ENCODE measurements around the gene MT1F. TPM values are rescaled to one million over a fixed set of nuclear protein-coding genes. Genes with fewer than 3 reads are reported as not detected.
"Not testable (repeated sequence)": the region's sequence is repeated elsewhere in the genome, so short reads cannot be mapped to it uniquely, and the experiment has no call there.

Gene MT1F
- total and polyA plus RNA-seq, 2 of the 4 experiments (the other 2 are of a cell fraction), result 0.56 TPM; not detected in 1

- ATAC-seq (ENCODE audit: low read depth) (no peak), DNase-seq (peak; percentile 20)
- no peak overlapping the region for H3K4ac ChIP-seq (ENCODE audit: low read depth, low read length)
- no peak overlapping the region for H2BK20ac ChIP-seq (ENCODE audit: low read depth, low read length)
- H3K4me2 ChIP-seq (ENCODE audit: low read depth, low read length), result no peak overlapping the region
- no peak overlapping the region for H4K5ac ChIP-seq (ENCODE audit: low read depth, low read length)
- peaks cover 40% of the 10 kb centered on the region for H3K27me3 ChIP-seq (ENCODE audit: control insufficient read depth, insufficient read depth, low read length)
- in situ Hi-C loops (cut with MboI; ENCODE audit: low sequenced_read_pairs), result no loop called here
- WGBS, 2 experiments (ENCODE audit: extremely low coverage in 2 of 2, insufficient read length in 1 of 2), result 20% methylated on average over 1 of the region's 12 CpGs; no CpG with 5 or more reads in 1 of the 2 experiments
- no peak overlapping the region for H2AK9ac ChIP-seq (replicated peaks; ENCODE audit: low read depth, low read length, poor library complexity)
- H2BK5ac ChIP-seq (ENCODE audit: low read depth, low read length, poor library complexity, severe bottlenecking), result no peak overlapping the region
- no peak overlapping the region for H3K23ac ChIP-seq (ENCODE audit: low read depth, low read length)
- dilution Hi-C loops (cut with HindIII; ENCODE audit: low sequenced_read_pairs, unreplicated experiment), result no loop called here
- peaks cover 5% of the 10 kb centered on the region for H3K9me1 ChIP-seq (ENCODE audit: insufficient read depth, low read length)
- H3K9ac ChIP-seq (ENCODE audit: low read depth, low read length), result no peak overlapping the region
- TF ChIP-seq SMC3 (IDR thresholded peaks at IDR 0.05; ENCODE audit: low read depth, low read length) (peak; percentile 31; the same call in 1 of the 2 replicates), RAD21 (IDR thresholded peaks at IDR 0.05; ENCODE audit: low read length) (peak; percentile 46), CTCF (conservative IDR thresholded peaks at IDR 0.05; ENCODE audit: low read depth, low read length) (peak; percentile 45), FOS (IDR thresholded peaks at IDR 0.05; ENCODE audit: low read depth, low read length) (no peak)
- no peak overlapping the region for H4K91ac ChIP-seq (ENCODE audit: insufficient read depth, low read depth, low read length)
- H3K27ac ChIP-seq (ENCODE audit: insufficient read depth, low read length), result no peak overlapping the region
- H4K8ac ChIP-seq (ENCODE audit: low read depth in 2 of 2, low read length in 2 of 2), result no peak overlapping the region
- no peak overlapping the region for H3K14ac ChIP-seq (replicated peaks; ENCODE audit: low read depth, low read length)
- no peaks in the 10 kb centered on the region for H3K79me1 ChIP-seq (ENCODE audit: low read depth in 1 of 2, low read length in 2 of 2)
- H3K4me3 ChIP-seq (ENCODE audit: insufficient read depth, low read depth, low read length), result no peak overlapping the region
- ChIA-PET POLR2A (ENCODE audit: unreplicated experiment) (no interaction called here), CTCF (interaction anchor here (0.7 to 2.7 kb wide), 5 partner anchors 9 to 56 kb away, joined by 3 to 10 read pairs (median 5); partner anchors contain the start of gene MT1X)
- H3K9me3 ChIP-seq (ENCODE audit: control insufficient read depth, insufficient read depth, low read length), result no peaks in the 10 kb centered on the region
- no peak overlapping the region for H3K18ac ChIP-seq (ENCODE audit: low read depth, low read length)
- BruUV-seq (replicated peaks), result no TSS peak
- H3K36me3 ChIP-seq (ENCODE audit: control insufficient read depth, insufficient read depth, low read length), result no peaks in the 10 kb centered on the region
- H2BK120ac ChIP-seq (ENCODE audit: low read depth, low read length), result no peak overlapping the region
- no peak overlapping the region for H2BK15ac ChIP-seq (ENCODE audit: low read depth, low read length)
- H2AK5ac ChIP-seq (ENCODE audit: low read depth, low read length), result no peak overlapping the region
- intact Hi-C loops (cut with micrococcal nuclease), result no loop called here
- no peak overlapping the region for H3K56ac ChIP-seq (ENCODE audit: extremely low read depth, insufficient read depth, low read length)
- H3K4me1 ChIP-seq (ENCODE audit: control insufficient read depth, insufficient read depth, low read length), result peaks cover 13% of the 10 kb centered on the region
- peaks cover 4% of the 10 kb centered on the region; the same call in 1 of the 2 replicates for H4K20me1 ChIP-seq (ENCODE audit: insufficient read depth, low read length)
- H2AFZ ChIP-seq (replicated peaks; ENCODE audit: low read length, poor library complexity), result no peak overlapping the region
Observed at GRCh38 chr16:56673921-56674320, 16.2 kb downstream of the MT1F start.

GRCh38 chr16:56674570-56674969 is 16.8 kb downstream of the MT1F start:
- H3K27me3 ChIP-seq (ENCODE audit: control insufficient read depth, insufficient read depth, low read length), result peaks cover 33% of the 10 kb centered on the region
- H3K4me2 ChIP-seq (ENCODE audit: low read depth, low read length); intact Hi-C loops (cut with micrococcal nuclease); H3K4ac ChIP-seq (ENCODE audit: low read depth, low read length); BruUV-seq (replicated peaks); H3K27ac ChIP-seq (ENCODE audit: insufficient read depth, low read length); H3K23ac ChIP-seq (ENCODE audit: low read depth, low read length); ATAC-seq (ENCODE audit: low read depth); H3K4me3 ChIP-seq (ENCODE audit: insufficient read depth, low read depth, low read length); DNase-seq; H2BK20ac ChIP-seq (ENCODE audit: low read depth, low read length); H2AK9ac ChIP-seq (replicated peaks; ENCODE audit: low read depth, low read length, poor library complexity); H3K14ac ChIP-seq (replicated peaks; ENCODE audit: low read depth, low read length); H3K9me3 ChIP-seq (ENCODE audit: control insufficient read depth, insufficient read depth, low read length); H4K91ac ChIP-seq (ENCODE audit: insufficient read depth, low read depth, low read length); H4K8ac ChIP-seq (ENCODE audit: low read depth in 2 of 2, low read length in 2 of 2); in situ Hi-C loops (cut with MboI; ENCODE audit: low sequenced_read_pairs); H4K20me1 ChIP-seq (ENCODE audit: insufficient read depth, low read length); H3K36me3 ChIP-seq (ENCODE audit: control insufficient read depth, insufficient read depth, low read length); H2BK5ac ChIP-seq (ENCODE audit: low read depth, low read length, poor library complexity, severe bottlenecking); H3K18ac ChIP-seq (ENCODE audit: low read depth, low read length); H3K56ac ChIP-seq (ENCODE audit: extremely low read depth, insufficient read depth, low read length); H2BK15ac ChIP-seq (ENCODE audit: low read depth, low read length); dilution Hi-C loops (cut with HindIII; ENCODE audit: low sequenced_read_pairs, unreplicated experiment); H2BK120ac ChIP-seq (ENCODE audit: low read depth, low read length); H2AK5ac ChIP-seq (ENCODE audit: low read depth, low read length); H2AFZ ChIP-seq (replicated peaks; ENCODE audit: low read length, poor library complexity); H3K9me1 ChIP-seq (ENCODE audit: insufficient read depth, low read length); H3K79me1 ChIP-seq (ENCODE audit: low read depth in 1 of 2, low read length in 2 of 2); H4K5ac ChIP-seq (ENCODE audit: low read depth, low read length); H3K9ac ChIP-seq (ENCODE audit: low read depth, low read length); POLR2A ChIA-PET (ENCODE audit: unreplicated experiment): not testable (repeated sequence)
- peaks cover 13% of the 10 kb centered on the region for H3K4me1 ChIP-seq (ENCODE audit: control insufficient read depth, insufficient read depth, low read length)
- CTCF ChIA-PET, result interaction anchor here (0.7 to 2.7 kb wide), 3 partner anchors 8 to 27 kb away, joined by 5 to 10 read pairs (median 8); partner anchors contain the start of gene MT1X
- WGBS, 2 experiments (ENCODE audit: extremely low coverage in 2 of 2, insufficient read length in 1 of 2), result no CpG with 5 or more reads among the region's 6 CpGs
